Spleen (tissue), 11 donors: Measurements from ENCODE around the gene ASB1. TPM values are rescaled to one million over a fixed set of nuclear protein-coding genes. Genes with fewer than 3 reads are reported as not detected.

ENCODE experiments used
- polyA plus RNA-seq, 3 donors: library from polyadenylated mRNA; stranded (reverse); fragments of 200-250 nt; gene quantifications; one replicate each; pipeline ENCODE4 v1.2.1, GENCODE V29; 2013
- small RNA-seq, 4 donors: library from RNA; depleted of rRNA; stranded (forward); fragments of <200 nt; gene quantifications; one replicate each; pipeline ENCODE3, GENCODE V24; 2016
- total RNA-seq, 7 donors: library from RNA; depleted of rRNA in 3 of 7; stranded (reverse); fragments of >200 nt in 3 of 7; fragmentation: NEBNext Ultra II Directional in 4 of 7; extraction: Animal tissue kit (Norgen Biotek cat#: 25700) in 4 of 7; gene quantifications; one replicate each; pipeline versions ENCODE4 v1.1.0 to v1.2.1, GENCODE V29; 2016 to 2021
- donor health status: healthy with polysubstance abuse.
- donor health status: DM: no; HTN: no; CAD: no; lungs with moderate emphysema.
- donor health status: DM: no; HTN: no; CAD: no.
- donor health status: Bipolar disorder and iron deficiency.
- donor health status: healthy.
- donor health status: DM: no; HTN: no; CAD: no.
- donor health status: DM: yes; HTN: yes; CAD: no.

ASB1 gene
- total and polyA plus RNA-seq, 10 donors: 17.5 to 33.1 (median 26.5) TPM

Small RNA genes lying within 50 kb of the gene (small RNA-seq; reads per million reads assigned to genes)
- 0 reads per million in 4 donors for gene RNU6-234P

Other genes starting within 250 kb of the ASB1 start
- 10 to 100 TPM; 39.7 to 61.2 (median 47.1) TPM for gene ILKAP, start 223.2 kb upstream of the ASB1 start, total RNA-seq
- gene ILKAP, start 223.2 kb upstream of the ASB1 start, polyA plus RNA-seq: 10 to 100 TPM; 46.8 to 64.5 (median 58.5) TPM
- gene HES6, start 186.9 kb upstream of the ASB1 start, total RNA-seq: 10 to 100 TPM in 3 of 7 donors, 1 to 10 TPM in 4; 3.9 to 22.7 (median 8.1) TPM
- gene HES6, start 186.9 kb upstream of the ASB1 start, polyA plus RNA-seq: 10 to 100 TPM in 1 of 3 donors, 1 to 10 TPM in 2; 6.2 to 14.2 (median 8.6) TPM
- gene PER2, start 138.3 kb upstream of the ASB1 start, total RNA-seq: 10 to 100 TPM in 6 of 7 donors, 1 to 10 TPM in 1; 9.7 to 16.2 (median 14.8) TPM
- gene PER2, start 138.3 kb upstream of the ASB1 start, polyA plus RNA-seq: 1 to 10 TPM; 2.0 to 3.7 (median 2.6) TPM
- gene TRAF3IP1, start 106.4 kb upstream of the ASB1 start, total RNA-seq: 10 to 100 TPM in 4 of 7 donors, 1 to 10 TPM in 3; 7.8 to 19.2 (median 10.8) TPM
- gene TRAF3IP1, start 106.4 kb upstream of the ASB1 start, polyA plus RNA-seq: 1 to 10 TPM; 2.6 to 3.7 (median 3.2) TPM